MM.1S (cell line): ENCODE measurements around the gene KRT31.

ENCODE experiments used
- DNase-seq: peaks from one replicate; pipeline ENCODE4 v3.0.0-alpha.2; 2015
- H2AFZ ChIP-seq: fragments of 300-600 bp; sonication (generic); 2 replicates; pipeline ENCODE4 v1.6.0; 2016; ENCODE audit warnings: antibody characterized with exemption, low read length
- H3F3A ChIP-seq: fragments of 300-600 bp; sonication (generic); 2 replicates; pipeline ENCODE4 v1.6.1; 2016; ENCODE audit warnings: mild to moderate bottlenecking, antibody characterized with exemption, low read length, moderate library complexity, mixed read lengths; ENCODE audit not compliant: insufficient read depth
- H3K27ac ChIP-seq: fragments of 300-600 bp; sonication (generic); 2 replicates; pipeline ENCODE4 v1.5.1; 2016; ENCODE audit warnings: mild to moderate bottlenecking, low read length
- H3K27me3 ChIP-seq: fragments of 300-600 bp; sonication (generic); replicated peaks from 2 replicates; pipeline ENCODE4 v1.6.0; 2016; ENCODE audit warnings: low read length; ENCODE audit not compliant: insufficient read depth
- H3K36me3 ChIP-seq: fragments of 300-600 bp; sonication (generic); replicated peaks from 2 replicates; pipeline ENCODE4 v1.6.1; 2016; ENCODE audit warnings: mild to moderate bottlenecking, low read length, mixed read lengths; ENCODE audit not compliant: insufficient read depth
- H3K4me1 ChIP-seq: fragments of 300-600 bp; sonication (generic); 2 replicates; pipeline ENCODE4 v1.6.1; 2016; ENCODE audit warnings: low read length, mixed read lengths
- H3K4me2 ChIP-seq: fragments of 300-600 bp; sonication (generic); 2 replicates; pipeline ENCODE4 v1.6.0; 2016; ENCODE audit warnings: low read depth, low read length
- H3K4me3 ChIP-seq: fragments of 300-600 bp; sonication (generic); 2 replicates; pipeline ENCODE4 v1.5.1; 2016; ENCODE audit warnings: low read length, mixed read lengths
- H3K79me2 ChIP-seq: fragments of 300-600 bp; sonication (generic); 2 replicates; pipeline ENCODE4 v1.6.1; 2016; ENCODE audit warnings: mixed run types, low read length, mixed read lengths
- H3K9ac ChIP-seq: fragments of 300-600 bp; sonication (generic); 2 replicates; pipeline ENCODE4 v1.6.1; 2016; ENCODE audit warnings: low read length, mixed read lengths
- H3K9me2 ChIP-seq: fragments of 300-600 bp; sonication (generic); replicated peaks from 2 replicates; pipeline ENCODE4 v1.6.1; 2016; ENCODE audit warnings: mild to moderate bottlenecking, low read length, mixed read lengths; ENCODE audit not compliant: insufficient read depth
- H3K9me3 ChIP-seq: fragments of 300-600 bp; sonication (generic); replicated peaks from 2 replicates; pipeline ENCODE4 v1.6.1; 2016; ENCODE audit warnings: mild to moderate bottlenecking, low read length, mixed read lengths; ENCODE audit not compliant: insufficient read depth
- H4K20me1 ChIP-seq: fragments of 300-600 bp; sonication (generic); 2 replicates; pipeline ENCODE4 v1.6.1; 2016; ENCODE audit warnings: mild to moderate bottlenecking, low read length, moderate library complexity, mixed read lengths; ENCODE audit not compliant: insufficient read depth
- EZH2 ChIP-seq: fragments of 300-600 bp; sonication (generic); optimal IDR thresholded peaks from 2 replicates; pipeline ENCODE3; 2017; ENCODE audit warnings: low read depth, mild to moderate bottlenecking, antibody characterized with exemption, low read length, mixed read lengths
- EZH2phosphoT487 ChIP-seq: fragments of 300-600 bp; sonication (generic); IDR thresholded peaks from 2 replicates; pipeline ENCODE4 v1.6.1; 2018; ENCODE audit warnings: antibody characterized with exemption, low read length
- TF ChIP-seq, protein P1 (sequence below): fragments of 300-600 bp; sonication (generic); IDR thresholded peaks from 2 replicates; pipeline ENCODE4 v1.5.1; 2016; ENCODE audit warnings: antibody characterized with exemption, low read length, mixed read lengths

KRT31 gene

DNA sequence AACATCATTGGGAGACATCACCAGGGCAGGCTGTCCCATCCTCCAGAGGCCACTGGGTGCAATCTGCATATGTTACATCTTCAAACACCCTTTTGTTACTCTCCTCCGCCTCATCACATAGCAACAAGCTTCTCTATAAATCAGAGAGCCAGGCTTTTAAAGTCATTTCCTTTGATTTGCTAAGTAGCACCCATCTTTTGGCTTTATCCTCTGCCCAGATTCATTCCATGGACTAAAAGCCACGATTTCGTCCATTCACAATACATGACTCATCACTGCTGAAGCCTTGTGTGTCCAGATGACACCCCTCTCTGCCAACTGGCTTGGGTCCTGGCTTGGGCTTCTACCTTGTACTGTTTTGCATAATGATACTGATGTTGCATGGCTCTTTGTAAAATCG is 45.3 kb upstream of the KRT31 start:
- no peak overlapping the region for H3K9ac ChIP-seq
- no peaks in the 10 kb centered on the region for H3K4me1 ChIP-seq
- H2AFZ ChIP-seq, result no peak overlapping the region
- H4K20me1 ChIP-seq, result no peaks in the 10 kb centered on the region
- H3F3A ChIP-seq, result no peaks in the 10 kb centered on the region
- H3K4me2 ChIP-seq, result no peak overlapping the region
- H3K36me3 ChIP-seq, result no peaks in the 10 kb centered on the region
- TF ChIP-seq EZH2phosphoT487, result no peak
- TF ChIP-seq, protein P1, sequence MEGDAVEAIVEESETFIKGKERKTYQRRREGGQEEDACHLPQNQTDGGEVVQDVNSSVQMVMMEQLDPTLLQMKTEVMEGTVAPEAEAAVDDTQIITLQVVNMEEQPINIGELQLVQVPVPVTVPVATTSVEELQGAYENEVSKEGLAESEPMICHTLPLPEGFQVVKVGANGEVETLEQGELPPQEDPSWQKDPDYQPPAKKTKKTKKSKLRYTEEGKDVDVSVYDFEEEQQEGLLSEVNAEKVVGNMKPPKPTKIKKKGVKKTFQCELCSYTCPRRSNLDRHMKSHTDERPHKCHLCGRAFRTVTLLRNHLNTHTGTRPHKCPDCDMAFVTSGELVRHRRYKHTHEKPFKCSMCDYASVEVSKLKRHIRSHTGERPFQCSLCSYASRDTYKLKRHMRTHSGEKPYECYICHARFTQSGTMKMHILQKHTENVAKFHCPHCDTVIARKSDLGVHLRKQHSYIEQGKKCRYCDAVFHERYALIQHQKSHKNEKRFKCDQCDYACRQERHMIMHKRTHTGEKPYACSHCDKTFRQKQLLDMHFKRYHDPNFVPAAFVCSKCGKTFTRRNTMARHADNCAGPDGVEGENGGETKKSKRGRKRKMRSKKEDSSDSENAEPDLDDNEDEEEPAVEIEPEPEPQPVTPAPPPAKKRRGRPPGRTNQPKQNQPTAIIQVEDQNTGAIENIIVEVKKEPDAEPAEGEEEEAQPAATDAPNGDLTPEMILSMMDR, result no peak
- TF ChIP-seq EZH2, result no peak
- no peak overlapping the region for H3K4me3 ChIP-seq
- H3K27me3 ChIP-seq, result no peaks in the 10 kb centered on the region
- DNase-seq, result no peak
- no peaks in the 10 kb centered on the region for H3K9me3 ChIP-seq
- H3K79me2 ChIP-seq, result no peaks in the 10 kb centered on the region
- no peak overlapping the region for H3K27ac ChIP-seq
- H3K9me2 ChIP-seq, result no peaks in the 10 kb centered on the region

GRCh38 chr17:41440531-41441033 is 43.2 kb upstream of the KRT31 start, which contains the start of gene KRT38:
KRT38 (minus strand) TSS chr17:41440983; CDS start chr17:41440921, 62 bp downstream.
- Histone ChIP-seq H3K36me3 (no peaks in the 10 kb centered on the region), H4K20me1 (no peaks in the 10 kb centered on the region), H2AFZ (no peak within 1 kb of the TSS), H3K9me2 (no peaks in the 10 kb centered on the region), H3K4me2 (no peak within 1 kb of the TSS), H3K9me3 (no peaks in the 10 kb centered on the region), H3K9ac (no peak within 1 kb of the TSS), H3F3A (no peaks in the 10 kb centered on the region), H3K4me1 (no peaks in the 10 kb centered on the region), H3K4me3 (no peak within 1 kb of the TSS), H3K27ac (no peak within 1 kb of the TSS), H3K27me3 (no peaks in the 10 kb centered on the region), H3K79me2 (no peaks in the 10 kb centered on the region)
- no peak for DNase-seq
- no peak for TF ChIP-seq EZH2
- no peak for TF ChIP-seq EZH2phosphoT487
- TF ChIP-seq, protein P1, result no peak

DNA sequence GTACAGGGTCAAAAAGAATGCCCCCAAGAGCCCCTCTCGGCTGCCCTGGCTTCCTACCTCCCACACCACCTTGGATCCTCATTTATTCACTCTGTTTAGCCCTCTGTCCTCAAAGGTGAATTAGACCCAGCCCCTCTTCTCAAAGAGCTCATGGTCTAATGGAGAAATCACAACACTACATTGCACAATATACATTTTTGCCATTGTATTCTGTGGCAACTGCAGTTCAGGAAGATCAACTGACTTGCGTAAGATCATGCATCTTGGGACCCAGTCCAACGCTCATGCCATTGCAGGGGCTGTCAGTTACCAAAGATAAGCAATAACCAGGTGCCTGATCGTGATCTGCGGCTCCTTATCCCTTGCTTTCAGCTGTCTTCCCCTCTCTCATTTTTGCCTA is 42.0 kb upstream of the KRT31 start:
- H4K20me1 ChIP-seq, result no peaks in the 10 kb centered on the region
- H3K9me2 ChIP-seq, result no peaks in the 10 kb centered on the region
- no peak overlapping the region for H3K4me3 ChIP-seq
- H3F3A ChIP-seq, result no peaks in the 10 kb centered on the region
- H3K9me3 ChIP-seq, result no peaks in the 10 kb centered on the region
- H3K27me3 ChIP-seq, result no peaks in the 10 kb centered on the region
- no peak overlapping the region for H3K4me2 ChIP-seq
- DNase-seq, result no peak
- TF ChIP-seq EZH2 (no peak), EZH2phosphoT487 (no peak)
- TF ChIP-seq, protein P1, result no peak
- H3K9ac ChIP-seq, result no peak overlapping the region
- no peak overlapping the region for H2AFZ ChIP-seq
- no peaks in the 10 kb centered on the region for H3K4me1 ChIP-seq
- H3K79me2 ChIP-seq, result no peaks in the 10 kb centered on the region
- no peaks in the 10 kb centered on the region for H3K36me3 ChIP-seq
- no peak overlapping the region for H3K27ac ChIP-seq
